IPS-NIHi11 (cell line): Measurements from ENCODE around the gene RFPL3.
"Not testable (repeated sequence)": the region's sequence is repeated elsewhere in the genome, so short reads cannot be mapped to it uniquely, and the experiment has no call there.

Source experiments
- DNase-seq: peaks from one replicate; pipeline ENCODE4 v3.0.0; 2012; ENCODE audit warnings: mixed read lengths, low spot score

Gene RFPL3

GRCh38 chr22:32353840-32354239, 3.8 kb upstream of the RFPL3 start:
- no peak for DNase-seq

- peak; percentile 52 for DNase-seq
Observed at GRCh38 chr22:32354360-32355351, 3.0 kb upstream of the RFPL3 start.

- DNase-seq = peak; percentile 67
Observed at GRCh38 chr22:32355760-32356159, 1.9 kb upstream of the RFPL3 start.

GRCh38 chr22:32360096-32360495, 2.4 kb downstream of the RFPL3 start:
- DNase-seq = not testable (repeated sequence)

GRCh38 chr22:32361257-32361656, 3.6 kb downstream of the RFPL3 start:
- no peak for DNase-seq

- no peak for DNase-seq
Observed at GRCh38 chr22:32364210-32364609, 6.5 kb downstream of the RFPL3 start.

- DNase-seq = no peak
Observed at GRCh38 chr22:32375678-32376450, 18.2 kb downstream of the RFPL3 start.

GRCh38 chr22:32376681-32377080, 19.0 kb downstream of the RFPL3 start:
- DNase-seq = no peak

- DNase-seq = peak; percentile 83
Observed at GRCh38 chr22:32378707-32379272, 21.1 kb downstream of the RFPL3 start.

GRCh38 chr22:32380991-32381390, 23.3 kb downstream of the RFPL3 start:
- DNase-seq = no peak

GRCh38 chr22:32385681-32386080, 28.0 kb downstream of the RFPL3 start:
- DNase-seq = no peak

GRCh38 chr22:32389685-32390084, 32.0 kb downstream of the RFPL3 start:
- DNase-seq = peak; percentile 38

- no peak for DNase-seq
Observed at GRCh38 chr22:32395107-32395506, 37.4 kb downstream of the RFPL3 start.

- DNase-seq = no peak
Observed at GRCh38 chr22:32396255-32396654, 38.6 kb downstream of the RFPL3 start.

GRCh38 chr22:32396746-32397145, 39.1 kb downstream of the RFPL3 start:
- no peak for DNase-seq

GRCh38 chr22:32401486-32401885, 43.8 kb downstream of the RFPL3 start:
- DNase-seq = no peak

- no peak for DNase-seq
Observed at GRCh38 chr22:32404021-32404420, 46.4 kb downstream of the RFPL3 start.

- DNase-seq = no peak
Observed at GRCh38 chr22:32407312-32407711, 49.6 kb downstream of the RFPL3 start.

- no peak for DNase-seq
Observed at GRCh38 chr22:32407936-32408335, 50.3 kb downstream of the RFPL3 start.

GRCh38 chr22:32409977-32410376, 52.3 kb downstream of the RFPL3 start:
- no peak for DNase-seq

- DNase-seq = no peak
Observed at GRCh38 chr22:32410459-32410858, 52.8 kb downstream of the RFPL3 start.
